Activated naive CD4-positive, alpha-beta T cell treated with anti-CD3 and anti-CD28 coated beads, Interleukin-2, amount 10 ng/mL, durations not matched to agents 7 days and 5 days (primary cell): ENCODE measurements around the gene STX4.
A peak's percentile ranks its signal among the peaks of the same experiment; 100 is the strongest.

Source experiments
- CTCF ChIA-PET: fragments of 350-600 bp; sonication (Branson Sonifier 250); formaldehyde crosslinking; loops from one replicate; lab custom pipeline; 2021; ENCODE audit warnings: antibody characterized with exemption; lab: Charles Lee
- DNase-seq: peaks from one replicate; pipeline ENCODE4 v3.0.0-alpha.2; 2020
- H3K27ac Mint-ChIP-seq: one replicate; pipeline ENCODE4 v1.8.0; 2021; ENCODE audit warnings: mild to moderate bottlenecking, moderate library complexity, mixed read lengths
- H3K27me3 Mint-ChIP-seq: one replicate; pipeline ENCODE4 v1.8.0; 2021; ENCODE audit warnings: mild to moderate bottlenecking, mixed read lengths
- H3K36me3 Mint-ChIP-seq: one replicate; pipeline ENCODE4 v1.8.0; 2021; ENCODE audit warnings: mixed read lengths
- H3K4me1 Mint-ChIP-seq: one replicate; pipeline ENCODE4 v1.8.0; 2021; ENCODE audit warnings: mixed read lengths
- H3K4me3 Mint-ChIP-seq: one replicate; pipeline ENCODE4 v1.8.0; 2021; ENCODE audit warnings: mild to moderate bottlenecking, moderate library complexity, mixed read lengths
- H3K9me3 Mint-ChIP-seq: one replicate; pipeline ENCODE4 v1.8.0; 2021; ENCODE audit warnings: mixed read lengths

The STX4 gene, protein sequence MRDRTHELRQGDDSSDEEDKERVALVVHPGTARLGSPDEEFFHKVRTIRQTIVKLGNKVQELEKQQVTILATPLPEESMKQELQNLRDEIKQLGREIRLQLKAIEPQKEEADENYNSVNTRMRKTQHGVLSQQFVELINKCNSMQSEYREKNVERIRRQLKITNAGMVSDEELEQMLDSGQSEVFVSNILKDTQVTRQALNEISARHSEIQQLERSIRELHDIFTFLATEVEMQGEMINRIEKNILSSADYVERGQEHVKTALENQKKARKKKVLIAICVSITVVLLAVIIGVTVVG

DNA sequence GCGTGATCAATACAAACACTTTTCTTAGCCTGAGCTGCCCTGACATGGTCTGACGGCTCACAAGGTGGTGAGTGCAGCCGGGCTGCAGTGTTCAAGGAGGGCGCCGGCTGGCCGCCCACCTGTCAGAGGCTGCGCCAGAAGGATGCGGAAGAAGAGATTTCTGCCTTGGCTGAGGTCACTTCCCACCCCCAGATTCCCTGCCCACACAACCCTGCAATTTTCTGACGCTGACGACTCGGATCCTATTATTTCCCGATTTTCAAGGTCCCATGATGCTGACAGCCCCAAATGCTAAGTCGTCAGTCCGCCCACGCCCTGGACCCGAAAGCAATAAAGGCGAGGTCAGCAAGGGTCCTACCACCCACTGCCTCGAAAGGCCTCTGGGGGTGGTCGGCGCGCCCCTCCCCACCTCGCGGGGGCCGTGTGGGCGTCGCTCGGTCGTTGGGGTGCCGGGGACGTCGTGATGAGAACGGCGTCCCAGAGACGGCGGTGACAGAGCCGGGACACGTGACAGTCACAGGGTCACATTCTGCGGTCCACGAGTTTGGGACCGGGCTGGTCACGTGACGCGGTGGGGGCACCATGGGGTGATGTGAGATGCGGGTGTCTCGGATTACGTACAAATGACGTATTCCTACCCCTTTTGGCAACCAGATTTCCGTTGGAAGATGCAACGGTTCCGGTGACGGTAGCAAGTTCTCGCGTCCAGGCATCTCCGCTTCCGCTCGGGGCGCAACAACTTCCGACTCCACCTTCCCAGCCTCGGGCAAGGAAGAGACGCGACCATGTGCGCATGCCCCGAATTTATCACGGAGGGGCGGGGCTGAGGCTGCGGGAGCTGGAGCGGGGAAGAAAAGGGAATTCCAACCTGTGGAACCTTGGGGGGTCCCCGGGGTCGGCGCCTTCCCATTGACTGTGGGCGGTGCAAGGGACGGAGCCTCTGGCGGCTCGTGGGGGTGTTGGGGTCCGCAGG, at the start of gene STX4:
STX4 (plus strand) TSS at position 823 of the 973 bp plus-strand sequence. CDS start 248 bp downstream, outside the sequence.
- CTCF ChIA-PET: no interaction called here
- Mint-ChIP-seq H3K27ac (peak within 1 kb of the TSS; percentile 96), H3K36me3 (peaks cover 14% of the 10 kb centered on the region), H3K27me3 (no peaks in the 10 kb centered on the region), H3K4me3 (peak within 1 kb of the TSS; percentile 95), H3K4me1 (peaks cover 23% of the 10 kb centered on the region), H3K9me3 (no peaks in the 10 kb centered on the region)
- peak; percentile 99 for DNase-seq

DNA sequence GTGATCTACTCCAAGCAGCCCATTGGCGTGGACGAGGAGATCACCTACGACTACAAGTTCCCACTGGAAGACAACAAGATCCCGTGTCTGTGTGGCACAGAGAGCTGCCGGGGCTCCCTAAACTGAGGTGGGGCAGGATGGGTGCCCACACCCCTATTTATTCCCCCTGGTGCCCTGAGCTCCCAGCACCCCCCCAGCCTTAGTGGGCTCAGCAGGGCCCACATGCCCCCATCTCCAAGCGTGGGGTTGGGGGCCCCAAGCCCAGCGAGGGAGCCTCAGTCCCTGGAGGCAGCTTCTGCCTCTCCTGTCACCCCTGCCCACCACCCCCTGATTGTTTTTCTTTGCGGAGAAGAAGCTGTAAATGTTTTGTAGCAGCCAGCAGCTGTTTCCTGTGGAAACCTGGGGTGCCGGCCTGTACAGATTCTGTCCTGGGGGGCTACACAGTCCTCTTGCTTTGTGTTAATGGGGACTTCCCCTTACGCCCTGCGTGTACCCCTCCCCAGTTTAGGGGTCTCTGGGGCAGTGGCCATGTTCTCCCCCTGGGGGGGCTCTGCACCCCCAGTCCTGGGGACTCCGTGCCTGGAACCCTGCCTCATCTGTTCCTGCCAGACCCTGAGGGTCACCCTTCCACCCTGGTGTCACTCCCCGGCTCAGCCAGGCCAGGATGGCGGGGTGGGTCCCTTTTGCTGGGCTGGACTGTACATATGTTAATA, 49.3 kb upstream of the STX4 start:
- H3K4me3 Mint-ChIP-seq: no peak overlapping the region
- CTCF ChIA-PET: interaction anchor here (0.6 to 3.1 kb wide), 23 partner anchors 8 to 884 kb away, joined by 3 to 18 read pairs (median 4); partner anchors contain the start of genes VKORC1 and ZNF843
- no peaks in the 10 kb centered on the region for H3K27me3 Mint-ChIP-seq
- DNase-seq: no peak
- H3K36me3 Mint-ChIP-seq: peaks cover 24% of the 10 kb centered on the region
- H3K9me3 Mint-ChIP-seq: no peaks in the 10 kb centered on the region
- H3K27ac Mint-ChIP-seq: no peak overlapping the region
- peaks cover 11% of the 10 kb centered on the region for H3K4me1 Mint-ChIP-seq

DNA sequence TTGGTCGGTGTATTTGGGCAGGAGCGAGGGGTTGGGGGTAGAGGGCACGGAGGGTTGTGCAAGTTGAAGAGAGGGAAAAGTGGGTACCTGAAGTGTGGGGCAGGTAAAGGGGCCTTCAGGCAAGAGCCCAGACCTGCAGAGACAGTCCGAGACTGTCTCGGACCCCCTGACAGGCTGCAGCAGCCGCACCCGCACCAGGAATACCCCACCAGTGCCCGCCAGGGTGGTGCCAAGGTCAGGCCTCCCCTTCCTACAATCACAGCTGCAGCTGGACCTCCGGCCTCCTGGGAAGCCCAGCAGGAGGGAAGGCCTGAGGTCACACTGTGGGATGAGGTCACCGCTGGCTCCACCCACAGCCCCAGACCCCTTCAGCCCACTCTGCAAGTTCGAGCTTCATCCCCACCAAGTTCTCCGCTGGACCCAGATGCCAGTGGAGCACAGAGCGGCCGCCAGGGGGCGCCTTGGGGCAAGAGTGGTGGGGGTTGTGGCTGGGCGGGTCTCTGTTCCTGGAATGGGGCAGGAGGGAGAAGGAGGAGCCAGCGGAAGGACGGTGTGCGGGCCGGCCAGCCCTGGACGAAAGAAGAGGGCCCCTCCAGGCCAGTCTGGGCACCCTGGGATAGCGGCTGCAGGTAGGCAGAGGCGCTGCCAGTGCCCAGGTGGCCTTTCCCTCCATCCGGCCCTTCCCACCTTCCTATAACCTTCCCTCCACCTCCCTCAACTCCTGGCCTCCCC, 48.5 kb upstream of the STX4 start, which contains the start of gene HSD3B7:
HSD3B7 (plus strand) TSS at position 539 of the 732 bp plus-strand sequence. CDS start 452 bp downstream, outside the sequence.
- peak within 1 kb of the TSS; percentile 38 for H3K4me3 Mint-ChIP-seq
- peaks cover 11% of the 10 kb centered on the region for H3K4me1 Mint-ChIP-seq
- CTCF ChIA-PET: interaction anchor here (0.6 to 2.3 kb wide), 29 partner anchors 9 to 884 kb away, joined by 3 to 18 read pairs (median 4); partner anchors contain the start of genes VKORC1 and ZNF843
- no peaks in the 10 kb centered on the region for H3K27me3 Mint-ChIP-seq
- peak within 1 kb of the TSS; percentile 45 for H3K27ac Mint-ChIP-seq
- peak; percentile 88 for DNase-seq
- H3K36me3 Mint-ChIP-seq: peaks cover 24% of the 10 kb centered on the region
- no peaks in the 10 kb centered on the region for H3K9me3 Mint-ChIP-seq

DNA sequence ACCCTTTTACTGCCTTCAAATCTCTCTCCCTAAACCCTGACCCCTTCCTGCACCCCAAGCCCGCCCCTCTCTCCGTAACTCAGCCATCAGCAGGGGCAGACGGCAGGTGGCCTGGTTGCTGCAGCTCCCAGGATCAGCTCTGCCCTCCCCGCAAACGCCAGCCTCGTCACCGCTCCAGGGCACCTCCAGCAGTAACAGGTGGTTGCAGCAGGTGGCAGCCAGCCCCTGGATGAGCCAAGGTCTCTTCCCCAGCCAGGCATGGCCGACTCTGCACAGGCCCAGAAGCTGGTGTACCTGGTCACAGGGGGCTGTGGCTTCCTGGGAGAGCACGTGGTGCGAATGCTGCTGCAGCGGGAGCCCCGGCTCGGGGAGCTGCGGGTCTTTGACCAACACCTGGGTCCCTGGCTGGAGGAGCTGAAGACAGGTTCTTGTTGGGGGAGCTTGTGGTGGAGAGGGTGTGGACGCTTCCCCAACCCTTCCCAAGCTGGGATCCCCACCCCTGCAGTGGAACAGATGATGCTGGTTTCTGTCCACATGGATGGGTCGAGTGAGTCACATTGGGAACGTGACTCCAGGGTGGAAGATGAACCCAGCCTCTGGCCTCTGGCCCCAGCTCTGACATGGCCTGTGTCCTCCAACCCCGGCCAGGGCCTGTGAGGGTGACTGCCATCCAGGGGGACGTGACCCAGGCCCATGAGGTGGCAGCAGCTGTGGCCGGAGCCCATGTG, 47.8 kb upstream of the STX4 start:
- H3K27ac Mint-ChIP-seq: no peak overlapping the region
- peak; percentile 30 for DNase-seq
- peaks cover 11% of the 10 kb centered on the region for H3K4me1 Mint-ChIP-seq
- peak overlapping the region; percentile 38 for H3K4me3 Mint-ChIP-seq
- H3K9me3 Mint-ChIP-seq: no peaks in the 10 kb centered on the region
- H3K27me3 Mint-ChIP-seq: no peaks in the 10 kb centered on the region
- peaks cover 19% of the 10 kb centered on the region for H3K36me3 Mint-ChIP-seq
- CTCF ChIA-PET: interaction anchor here (0.8 to 2.3 kb wide), 25 partner anchors 8 to 883 kb away, joined by 3 to 18 read pairs (median 4); partner anchors contain the start of gene VKORC1

DNA sequence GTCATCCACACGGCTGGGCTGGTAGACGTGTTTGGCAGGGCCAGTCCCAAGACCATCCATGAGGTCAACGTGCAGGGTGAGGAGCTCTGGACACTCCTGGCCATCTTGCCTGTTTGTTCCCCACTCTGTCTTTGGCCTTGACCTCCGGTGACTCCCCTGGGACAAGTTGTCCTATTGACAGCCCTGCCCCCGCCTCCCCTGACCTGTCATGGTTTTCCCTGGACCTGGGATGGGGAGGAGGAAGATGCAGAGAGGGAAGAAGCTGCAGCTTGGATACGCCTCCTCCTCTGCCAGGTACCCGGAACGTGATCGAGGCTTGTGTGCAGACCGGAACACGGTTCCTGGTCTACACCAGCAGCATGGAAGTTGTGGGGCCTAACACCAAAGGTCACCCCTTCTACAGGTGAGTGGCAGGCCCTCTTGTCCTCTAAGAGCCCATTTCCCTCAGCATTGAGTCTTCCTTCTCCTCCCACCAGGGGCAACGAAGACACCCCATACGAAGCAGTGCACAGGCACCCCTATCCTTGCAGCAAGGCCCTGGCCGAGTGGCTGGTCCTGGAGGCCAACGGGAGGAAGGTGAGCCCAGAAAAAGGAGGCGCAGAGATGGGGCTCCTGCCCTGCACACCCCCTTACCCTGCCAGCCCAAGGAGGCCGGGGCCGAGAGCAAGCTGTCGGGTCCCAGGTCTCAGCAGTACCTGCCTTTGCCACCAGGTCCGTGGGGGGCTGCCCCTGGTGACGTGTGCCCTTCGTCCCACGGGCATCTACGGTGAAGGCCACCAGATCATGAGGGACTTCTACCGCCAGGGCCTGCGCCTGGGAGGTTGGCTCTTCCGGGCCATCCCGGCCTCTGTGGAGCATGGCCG, 47.0 kb upstream of the STX4 start:
- Mint-ChIP-seq H3K4me1 (peaks cover 14% of the 10 kb centered on the region), H3K27ac (no peak overlapping the region), H3K36me3 (peaks cover 13% of the 10 kb centered on the region), H3K27me3 (no peaks in the 10 kb centered on the region), H3K4me3 (no peak overlapping the region), H3K9me3 (no peaks in the 10 kb centered on the region)
- no peak for DNase-seq
- CTCF ChIA-PET: interaction anchor here (0.8 to 2.3 kb wide), 12 partner anchors 16 to 882 kb away, joined by 3 to 18 read pairs (median 4); partner anchors contain the start of gene VKORC1

DNA sequence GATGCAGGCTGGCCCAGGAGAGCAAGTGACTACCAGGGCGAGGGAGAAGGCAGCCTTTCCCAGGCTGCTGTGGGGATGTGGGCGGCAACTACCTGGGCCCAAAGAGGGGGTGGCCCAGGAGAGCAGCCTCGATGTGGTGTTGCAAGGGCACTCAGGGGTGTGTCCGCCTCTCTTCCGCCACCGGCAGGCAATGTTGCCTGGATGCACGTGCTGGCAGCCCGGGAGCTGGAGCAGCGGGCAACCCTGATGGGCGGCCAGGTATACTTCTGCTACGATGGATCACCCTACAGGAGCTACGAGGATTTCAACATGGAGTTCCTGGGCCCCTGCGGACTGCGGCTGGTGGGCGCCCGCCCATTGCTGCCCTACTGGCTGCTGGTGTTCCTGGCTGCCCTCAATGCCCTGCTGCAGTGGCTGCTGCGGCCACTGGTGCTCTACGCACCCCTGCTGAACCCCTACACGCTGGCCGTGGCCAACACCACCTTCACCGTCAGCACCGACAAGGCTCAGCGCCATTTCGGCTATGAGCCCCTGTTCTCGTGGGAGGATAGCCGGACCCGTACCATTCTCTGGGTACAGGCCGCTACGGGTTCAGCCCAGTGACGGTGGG, 45.7 kb upstream of the STX4 start:
- CTCF ChIA-PET: no interaction called here
- Mint-ChIP-seq H3K27me3 (no peaks in the 10 kb centered on the region), H3K4me1 (peaks cover 15% of the 10 kb centered on the region), H3K36me3 (peaks cover 4% of the 10 kb centered on the region), H3K27ac (no peak overlapping the region), H3K4me3 (no peak overlapping the region), H3K9me3 (no peaks in the 10 kb centered on the region)
- no peak for DNase-seq

DNA sequence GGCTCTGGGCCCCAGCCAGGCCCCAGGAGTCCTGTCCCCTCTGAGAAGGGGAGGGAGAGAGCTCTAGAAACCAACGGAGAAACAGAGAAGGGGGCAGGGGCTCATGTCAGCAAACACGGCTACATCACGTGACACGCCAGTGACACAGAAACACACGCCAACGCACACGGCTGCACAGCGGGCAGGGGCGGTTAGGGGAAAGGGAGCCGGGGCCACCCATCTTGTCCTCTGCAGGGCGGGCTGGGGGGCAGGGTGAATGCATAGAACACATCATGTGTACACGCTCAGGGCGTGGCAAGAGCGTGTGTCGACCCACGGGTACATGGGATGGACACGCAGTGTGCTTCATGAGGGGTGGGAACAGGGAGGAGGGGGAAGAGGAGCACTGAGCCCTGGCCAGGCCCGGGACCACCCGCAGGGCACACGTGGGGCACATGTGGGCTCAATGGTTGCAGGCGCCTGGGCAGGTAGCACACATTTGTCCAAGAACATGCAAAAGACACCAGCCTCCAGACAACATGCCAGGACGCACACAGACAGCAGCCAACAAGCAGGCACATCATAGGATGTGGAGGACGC, 43.8 kb upstream of the STX4 start:
- peaks cover 18% of the 10 kb centered on the region for H3K4me1 Mint-ChIP-seq
- no peak for DNase-seq
- H3K36me3 Mint-ChIP-seq: no peaks in the 10 kb centered on the region
- no peaks in the 10 kb centered on the region for H3K27me3 Mint-ChIP-seq
- H3K4me3 Mint-ChIP-seq: no peak overlapping the region
- H3K27ac Mint-ChIP-seq: no peak overlapping the region
- no peaks in the 10 kb centered on the region for H3K9me3 Mint-ChIP-seq
- CTCF ChIA-PET: no interaction called here

DNA sequence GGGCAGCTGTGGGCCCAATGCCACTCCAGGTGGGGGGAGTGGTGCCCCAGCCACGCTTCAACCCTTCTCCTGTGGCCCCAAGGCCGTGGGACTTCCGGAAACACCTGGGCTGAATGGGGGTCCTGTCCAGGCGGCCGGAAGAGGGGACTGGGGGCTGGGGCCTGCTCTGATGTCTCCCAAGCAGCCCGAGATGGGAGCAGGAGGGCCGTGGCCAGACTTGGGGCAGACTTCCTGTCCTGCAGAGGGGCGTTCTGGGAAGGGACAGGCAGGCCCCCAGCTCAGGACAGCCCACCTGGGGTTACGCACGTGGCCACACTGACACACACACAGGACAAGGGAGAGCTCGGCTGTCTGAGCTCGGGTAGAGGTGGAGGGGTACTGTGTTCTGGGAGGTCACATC, 43.3 kb upstream of the STX4 start:
- no peak for DNase-seq
- Mint-ChIP-seq H3K9me3 (no peaks in the 10 kb centered on the region), H3K36me3 (no peaks in the 10 kb centered on the region), H3K4me1 (peaks cover 16% of the 10 kb centered on the region), H3K27me3 (no peaks in the 10 kb centered on the region), H3K27ac (no peak overlapping the region), H3K4me3 (no peak overlapping the region)
- CTCF ChIA-PET: no interaction called here

DNA sequence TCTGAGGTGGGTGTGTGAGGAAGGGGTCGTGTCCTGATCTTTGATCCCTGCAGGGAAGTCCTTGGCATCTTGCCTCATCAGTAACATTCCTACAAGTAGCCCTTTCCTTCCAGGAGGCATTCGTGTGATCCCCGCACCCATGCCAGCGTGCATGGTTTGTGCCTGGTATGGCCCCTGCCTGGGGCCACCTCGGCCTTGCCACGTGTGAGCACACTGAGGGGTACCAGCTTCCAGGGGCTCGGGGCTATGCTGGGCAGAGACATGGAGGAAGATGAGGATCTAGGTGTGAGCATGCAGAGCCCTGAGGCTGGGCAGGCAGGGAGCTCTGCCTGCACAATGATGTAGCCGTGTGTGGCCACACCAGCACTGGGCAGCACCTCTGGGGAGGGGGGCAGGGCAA, 42.3 kb upstream of the STX4 start:
- H3K27me3 Mint-ChIP-seq: peaks cover under 1% of the 10 kb centered on the region
- CTCF ChIA-PET: no interaction called here
- no peaks in the 10 kb centered on the region for H3K9me3 Mint-ChIP-seq
- no peak overlapping the region for H3K4me3 Mint-ChIP-seq
- no peak for DNase-seq
- peaks cover 12% of the 10 kb centered on the region for H3K4me1 Mint-ChIP-seq
- no peaks in the 10 kb centered on the region for H3K36me3 Mint-ChIP-seq
- no peak overlapping the region for H3K27ac Mint-ChIP-seq

DNA sequence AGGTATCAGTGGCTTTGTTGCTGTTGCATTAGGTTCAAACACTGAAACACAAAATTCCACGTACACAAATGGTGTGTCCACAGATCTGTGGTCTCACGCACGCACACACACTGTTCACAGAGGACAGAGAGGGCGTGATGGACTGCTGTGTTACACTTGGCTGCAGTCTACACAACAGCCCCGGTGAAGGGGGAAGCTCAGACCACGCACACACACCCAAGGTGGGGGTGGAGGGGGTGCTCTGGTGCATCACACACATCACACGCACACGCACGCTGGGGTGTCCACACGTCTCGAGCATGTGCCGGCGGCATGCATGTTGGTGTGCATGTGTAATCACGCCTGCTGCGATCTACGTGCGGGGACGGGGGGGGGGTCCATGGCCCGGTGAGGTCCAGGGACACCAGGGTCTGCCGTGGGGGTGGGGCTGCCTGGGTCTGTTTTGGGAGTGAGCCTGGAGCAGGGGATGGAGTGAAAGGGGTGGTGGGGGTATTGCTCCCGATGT, 41.0 kb upstream of the STX4 start:
- H3K4me3 Mint-ChIP-seq: no peak overlapping the region
- no peak for DNase-seq
- CTCF ChIA-PET: no interaction called here
- H3K4me1 Mint-ChIP-seq: peaks cover 17% of the 10 kb centered on the region
- no peak overlapping the region for H3K27ac Mint-ChIP-seq
- peaks cover 13% of the 10 kb centered on the region for H3K27me3 Mint-ChIP-seq
- no peaks in the 10 kb centered on the region for H3K9me3 Mint-ChIP-seq
- no peaks in the 10 kb centered on the region for H3K36me3 Mint-ChIP-seq
